Subcutaneous adipose tissue (tissue), 4 donors: Measurements from ENCODE around the gene SLC22A5. TPM values are rescaled to one million over a fixed set of nuclear protein-coding genes. Genes with fewer than 3 reads are reported as not detected.

Source experiments
- total RNA-seq, 4 donors: library from RNA; depleted of rRNA; stranded (reverse); fragments of >200 nt; gene quantifications; one replicate each; pipeline ENCODE4 v1.1.0, GENCODE V29; 2016
- TF ChIP-seq, protein P1 (sequence below): fragments of 450-650 bp; IDR thresholded peaks from one replicate; pipeline ENCODE4 v1.5.1; 2016; ENCODE audit warnings: low read depth, mild to moderate bottlenecking, control low read depth, antibody characterized with exemption, moderate library complexity

Gene SLC22A5
- total RNA-seq, 4 donors from 2014 or later: 5.6 to 8.2 (median 6.8) TPM

GRCh38 chr5:132388244-132389050, 18.9 kb downstream of the SLC22A5 start:
- TF ChIP-seq, protein P1, sequence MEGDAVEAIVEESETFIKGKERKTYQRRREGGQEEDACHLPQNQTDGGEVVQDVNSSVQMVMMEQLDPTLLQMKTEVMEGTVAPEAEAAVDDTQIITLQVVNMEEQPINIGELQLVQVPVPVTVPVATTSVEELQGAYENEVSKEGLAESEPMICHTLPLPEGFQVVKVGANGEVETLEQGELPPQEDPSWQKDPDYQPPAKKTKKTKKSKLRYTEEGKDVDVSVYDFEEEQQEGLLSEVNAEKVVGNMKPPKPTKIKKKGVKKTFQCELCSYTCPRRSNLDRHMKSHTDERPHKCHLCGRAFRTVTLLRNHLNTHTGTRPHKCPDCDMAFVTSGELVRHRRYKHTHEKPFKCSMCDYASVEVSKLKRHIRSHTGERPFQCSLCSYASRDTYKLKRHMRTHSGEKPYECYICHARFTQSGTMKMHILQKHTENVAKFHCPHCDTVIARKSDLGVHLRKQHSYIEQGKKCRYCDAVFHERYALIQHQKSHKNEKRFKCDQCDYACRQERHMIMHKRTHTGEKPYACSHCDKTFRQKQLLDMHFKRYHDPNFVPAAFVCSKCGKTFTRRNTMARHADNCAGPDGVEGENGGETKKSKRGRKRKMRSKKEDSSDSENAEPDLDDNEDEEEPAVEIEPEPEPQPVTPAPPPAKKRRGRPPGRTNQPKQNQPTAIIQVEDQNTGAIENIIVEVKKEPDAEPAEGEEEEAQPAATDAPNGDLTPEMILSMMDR: no peak

GRCh38 chr5:132389051-132389331, 19.5 kb downstream of the SLC22A5 start:
- TF ChIP-seq, protein P1: no peak

DNA sequence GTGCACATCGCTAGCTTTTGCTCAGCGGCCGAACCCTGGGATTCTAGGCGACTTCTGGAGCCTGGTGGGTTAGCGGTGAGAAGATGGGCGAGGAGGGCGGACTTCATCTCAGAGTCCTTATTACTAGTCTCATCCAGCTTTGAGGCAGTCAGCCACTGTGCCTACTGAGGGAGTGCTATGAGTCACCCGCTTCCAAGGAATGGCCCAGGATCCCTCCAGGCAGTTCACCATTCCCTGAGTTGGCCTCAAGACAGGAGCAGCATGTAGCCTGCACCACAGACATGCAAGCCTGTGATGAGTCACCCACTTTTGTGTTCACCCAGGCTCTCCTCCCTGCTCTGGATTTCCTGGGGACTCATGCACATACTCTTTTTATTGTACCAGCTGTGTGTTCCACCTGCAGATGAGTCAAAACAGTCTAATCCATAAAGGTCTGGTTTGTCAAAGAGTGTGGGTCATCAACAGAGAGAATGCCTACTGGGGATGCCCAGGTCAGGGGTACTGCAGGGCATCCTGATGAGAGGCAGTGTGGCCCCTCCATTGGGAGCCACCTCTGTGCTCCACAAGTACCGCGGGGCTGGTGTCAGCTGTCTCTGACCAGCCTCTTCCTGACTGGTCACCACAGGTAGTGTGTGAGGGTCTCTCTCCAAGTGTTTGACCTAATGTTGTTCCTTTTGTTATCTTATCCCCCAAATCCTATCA, 20.2 kb downstream of the SLC22A5 start:
- TF ChIP-seq, protein P1: no peak

- TF ChIP-seq, protein P1: no peak
Measured at GRCh38 chr5:132391247-132391646, 21.7 kb downstream of the SLC22A5 start.

DNA sequence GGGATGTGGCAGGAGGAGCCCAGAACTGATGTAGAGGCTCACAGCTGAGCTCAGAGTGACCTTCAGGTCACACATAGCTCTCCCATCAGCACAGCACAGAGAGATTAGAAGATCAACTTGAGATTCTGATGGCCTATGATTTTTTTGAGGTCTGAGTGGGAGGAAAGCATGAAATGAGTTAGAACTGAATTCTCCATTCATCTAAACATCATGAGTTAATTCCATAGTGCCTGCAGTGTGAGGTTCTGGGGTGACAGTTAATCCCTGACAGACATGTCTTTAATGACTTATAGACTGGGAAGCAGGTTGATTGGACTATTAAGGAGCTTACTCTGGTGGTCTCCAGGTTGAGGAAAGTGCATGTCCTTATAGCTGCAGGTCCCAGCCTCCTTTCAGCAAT, 22.4 kb downstream of the SLC22A5 start:
- TF ChIP-seq, protein P1: no peak

DNA sequence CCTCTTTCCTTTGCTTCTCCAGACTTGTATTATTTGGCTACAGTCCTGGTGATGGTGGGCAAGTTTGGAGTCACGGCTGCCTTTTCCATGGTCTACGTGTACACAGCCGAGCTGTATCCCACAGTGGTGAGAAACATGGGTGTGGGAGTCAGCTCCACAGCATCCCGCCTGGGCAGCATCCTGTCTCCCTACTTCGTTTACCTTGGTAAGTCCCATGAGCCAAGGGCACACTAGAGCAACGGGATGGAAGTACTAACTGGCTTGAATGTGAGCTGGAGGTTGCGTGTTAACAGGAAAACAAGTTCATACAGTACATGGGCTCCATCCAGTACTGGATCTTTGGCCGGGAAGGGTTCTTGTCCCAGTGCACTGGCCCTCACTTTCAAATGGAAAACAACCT, 22.9 kb downstream of the SLC22A5 start:
- TF ChIP-seq, protein P1: no peak

- TF ChIP-seq, protein P1: no peak
Measured at GRCh38 chr5:132392978-132393825, 23.7 kb downstream of the SLC22A5 start.
